SK-N-SH (cell line): ENCODE measurements around the gene CREBRF. TPM values are rescaled to one million over a fixed set of nuclear protein-coding genes. Genes with fewer than 3 reads are reported as not detected.

Experiments used
- CTCF ChIA-PET: fragments of 300-600, 350-600 bp; formaldehyde crosslinking; extraction: SDS; loops from one replicate; lab custom pipeline; 2021; lab: Yijun Ruan, JAX
- POLR2A ChIA-PET: fragments of 350-600 bp; sonication (Branson Sonifier 250); formaldehyde crosslinking; extraction: SDS; loops from one replicate; lab custom pipeline; 2020; ENCODE audit warnings: antibody characterized with exemption, inconsistent platforms; lab: Yijun Ruan, JAX
- DNase-seq: peaks from one replicate; pipeline ENCODE4 v3.0.0; 2012
- H2AFZ ChIP-seq: fragments of 200-600 bp; sonication (generic); 2 replicates; pipeline ENCODE4 v1.8.1; 2016; ENCODE audit warnings: antibody characterized with exemption, mild to moderate bottlenecking, low read depth
- H3F3A ChIP-seq: fragments of 200-600 bp; sonication (generic); replicated peaks from 2 replicates; pipeline ENCODE3; 2016; ENCODE audit warnings: antibody characterized with exemption, mild to moderate bottlenecking; ENCODE audit not compliant: insufficient read depth
- H3K27ac ChIP-seq, 2 experiments: fragments of 200-500 bp in 1 of 2; fragments of 200-600 bp in 1 of 2; sonication (Bioruptor generic) in 1 of 2; sonication (generic), shearing (Covaris generic) in 1 of 2; 2 replicates each; pipeline versions ENCODE4 v1.5.1 to v1.6.1; 2014 to 2016; ENCODE audit warnings: low read depth in 2 of 2, inconsistent platforms in 1 of 2, low read length in 1 of 2, mild to moderate bottlenecking in 1 of 2, mixed read lengths in 1 of 2
- H3K27me3 ChIP-seq: fragments of 200-600 bp; sonication (generic), shearing (Covaris generic); 2 replicates; pipeline ENCODE4 v1.6.1; 2016; ENCODE audit warnings: mixed run types; ENCODE audit not compliant: insufficient read depth
- H3K36me3 ChIP-seq, 2 experiments: fragments of 200-500 bp in 1 of 2; fragments of 200-600 bp in 1 of 2; sonication (Bioruptor generic) in 1 of 2; sonication (generic) in 1 of 2; replicated peaks in 1 of 2; 2 replicates each; pipeline versions ENCODE3 to v1.5.1; 2014 to 2016; ENCODE audit warnings: low read length in 1 of 2, mild to moderate bottlenecking in 1 of 2; ENCODE audit not compliant: insufficient read depth in 2 of 2, control insufficient read depth in 1 of 2
- H3K4me1 ChIP-seq, 2 experiments: fragments of 200-500 bp in 1 of 2; fragments of 200-600 bp in 1 of 2; sonication (Bioruptor generic) in 1 of 2; sonication (generic), shearing (Covaris generic) in 1 of 2; 2 replicates each; pipeline versions ENCODE4 v1.5.1 to v1.6.1; 2014 to 2016; ENCODE audit warnings: low read depth in 1 of 2, low read length in 1 of 2, mixed run types in 1 of 2; ENCODE audit not compliant: insufficient read depth in 2 of 2, control insufficient read depth in 1 of 2
- H3K4me2 ChIP-seq: fragments of 200-600 bp; sonication (generic), shearing (Covaris generic); 2 replicates; pipeline ENCODE4 v1.6.1; 2017; ENCODE audit warnings: mixed run types
- H3K4me3 ChIP-seq, 2 experiments: fragments of 200-500 bp in 1 of 2; fragments of 200-600 bp in 1 of 2; sonication (Bioruptor generic) in 1 of 2; sonication (generic), shearing (Covaris generic) in 1 of 2; 2 replicates each; pipeline versions ENCODE4 v1.5.1 to v1.8.1; 2014 to 2016; ENCODE audit warnings: low read depth in 2 of 2, inconsistent platforms in 1 of 2, low read length in 1 of 2, mild to moderate bottlenecking in 1 of 2, mixed read lengths in 1 of 2, moderate library complexity in 1 of 2
- H3K79me2 ChIP-seq: fragments of 200-600 bp; sonication (generic); 2 replicates; pipeline ENCODE4 v1.8.1; 2017; ENCODE audit warnings: mild to moderate bottlenecking; ENCODE audit not compliant: insufficient read depth
- H3K9ac ChIP-seq: fragments of 200-600 bp; sonication (generic); 2 replicates; pipeline ENCODE4 v1.6.1; 2017; ENCODE audit warnings: mixed run types
- H3K9me2 ChIP-seq: fragments of 200-600 bp; sonication (generic); 2 replicates; pipeline ENCODE4 v1.6.1; 2017; ENCODE audit warnings: mixed run types
- H3K9me3 ChIP-seq: fragments of 200-600 bp; sonication (generic); 2 replicates; pipeline ENCODE4 v1.6.1; 2017; ENCODE audit warnings: mixed run types, mild to moderate bottlenecking, moderate library complexity
- H4K20me1 ChIP-seq: fragments of 200-600 bp; sonication (generic); 2 replicates; pipeline ENCODE4 v1.6.1; 2017; ENCODE audit warnings: mild to moderate bottlenecking, mixed run types; ENCODE audit not compliant: insufficient read depth
- ELF1 ChIP-seq: IDR thresholded peaks from 2 replicates; pipeline ENCODE4 v1.4.0; 2012
- FOSL2 ChIP-seq: IDR thresholded peaks from 2 replicates; pipeline ENCODE4 v1.4.0; 2012; ENCODE audit warnings: low read depth, mild to moderate bottlenecking, moderate library complexity, borderline replicate concordance
- GABPA ChIP-seq: IDR thresholded peaks from 2 replicates; pipeline ENCODE4 v1.4.0; 2012; ENCODE audit warnings: low read depth, mild to moderate bottlenecking
- GATA2 ChIP-seq: sonication (generic); formaldehyde crosslinking; IDR thresholded peaks from 2 replicates; pipeline ENCODE4 v1.5.0; 2020; ENCODE audit warnings: mild to moderate bottlenecking, missing genetic modification reagents
- MEF2A ChIP-seq: IDR thresholded peaks from 2 replicates; pipeline ENCODE4 v1.4.0; 2012; ENCODE audit warnings: low read depth, borderline replicate concordance
- RAD21 ChIP-seq: IDR thresholded peaks from 2 replicates; pipeline ENCODE4 v1.6.1; 2012; ENCODE audit warnings: mild to moderate bottlenecking, low read length
- RCOR1 ChIP-seq: fragments of 150-350 bp; IDR thresholded peaks from 2 replicates; pipeline ENCODE4 v1.6.1; 2017; ENCODE audit warnings: antibody characterized with exemption, low read length
- REST ChIP-seq: IDR thresholded peaks from 2 replicates; pipeline ENCODE4 v1.6.1; 2012; ENCODE audit warnings: mild to moderate bottlenecking, low read depth, low read length, moderate library complexity
- RXRA ChIP-seq: IDR thresholded peaks from 2 replicates; pipeline ENCODE4 v1.4.0; 2012; ENCODE audit warnings: low read depth, mild to moderate bottlenecking, borderline replicate concordance
- WGBS: methylation state at CpG from one replicate; pipeline ENCODE4 v1.1.6; 2017; ENCODE audit warnings: low lambda C conversion rate; 5-methylcytosine and 5-hydroxymethylcytosine counted together
- polyA plus RNA-seq, 3 experiments: library from polyadenylated mRNA; depleted of rRNA; stranded (reverse); fragments of >200 nt; gene quantifications; 2 replicates each; pipeline ENCODE4 v1.2.3, GENCODE V29; 2012
- TF ChIP-seq, protein P1 (sequence below): IDR thresholded peaks from 2 replicates; pipeline ENCODE4; 2012
- TF ChIP-seq, protein P2 (sequence below): fragments of 150-350 bp; IDR thresholded peaks from 2 replicates; pipeline ENCODE4 v1.6.1; 2016; ENCODE audit warnings: mild to moderate bottlenecking, low read depth, low read length

Gene CREBRF
- polyA plus RNA-seq, 1 of the 3 experiments (the other 2 are of a cell fraction), result 2.4 TPM

DNA sequence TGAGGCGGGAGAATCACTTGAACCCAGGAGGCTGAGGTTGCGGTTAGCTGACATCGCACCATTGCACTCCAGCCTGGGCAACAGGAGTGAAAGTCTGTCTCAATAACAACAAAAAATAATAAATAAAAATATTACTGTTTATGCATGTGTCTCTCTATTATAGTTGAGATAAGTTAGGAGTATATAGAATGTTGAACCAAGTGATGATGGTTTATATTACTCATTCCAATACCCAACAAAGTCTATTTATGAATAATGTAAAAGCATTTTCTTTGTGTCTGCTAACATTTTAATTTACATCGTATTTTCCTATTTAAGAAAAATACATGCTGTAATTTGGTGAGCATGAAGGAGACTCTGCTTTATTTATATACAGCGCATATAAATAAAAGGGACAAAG is 35.8 kb downstream of the CREBRF start:
- CTCF ChIA-PET, result no interaction called here
- TF ChIP-seq MEF2A, result no peak
- no peak for TF ChIP-seq GABPA
- TF ChIP-seq REST, result no peak
- TF ChIP-seq, protein P1, sequence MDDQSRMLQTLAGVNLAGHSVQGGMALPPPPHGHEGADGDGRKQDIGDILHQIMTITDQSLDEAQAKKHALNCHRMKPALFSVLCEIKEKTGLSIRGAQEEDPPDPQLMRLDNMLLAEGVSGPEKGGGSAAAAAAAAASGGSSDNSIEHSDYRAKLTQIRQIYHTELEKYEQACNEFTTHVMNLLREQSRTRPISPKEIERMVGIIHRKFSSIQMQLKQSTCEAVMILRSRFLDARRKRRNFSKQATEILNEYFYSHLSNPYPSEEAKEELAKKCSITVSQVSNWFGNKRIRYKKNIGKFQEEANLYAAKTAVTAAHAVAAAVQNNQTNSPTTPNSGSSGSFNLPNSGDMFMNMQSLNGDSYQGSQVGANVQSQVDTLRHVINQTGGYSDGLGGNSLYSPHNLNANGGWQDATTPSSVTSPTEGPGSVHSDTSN, result no peak
- no peak for TF ChIP-seq RXRA
- TF ChIP-seq, all 33 proteins: peak for 0
- no peak overlapping the region for H2AFZ ChIP-seq
- H3K9me3 ChIP-seq, result no peaks in the 10 kb centered on the region
- no peak overlapping the region for H3K9ac ChIP-seq
- H3K4me3 ChIP-seq, result no peak overlapping the region
- no peak overlapping the region for H3K27ac ChIP-seq
- no peaks in the 10 kb centered on the region for H3K9me2 ChIP-seq
- H3K27me3 ChIP-seq, result no peaks in the 10 kb centered on the region
- WGBS, result 99% methylated on average over 5 of the region's 5 CpGs
- H4K20me1 ChIP-seq, result no peaks in the 10 kb centered on the region; the same call in 1 of the 2 replicates
- H3F3A ChIP-seq, result peaks cover 23% of the 10 kb centered on the region
- peaks cover 8 to 17% of the 10 kb centered on the region in 2 experiments for H3K36me3 ChIP-seq
- POLR2A ChIA-PET, result no interaction called here
- no peak overlapping the region for H3K4me2 ChIP-seq
- no peaks in the 10 kb centered on the region; the same call in 1 of the 2 replicates for H3K79me2 ChIP-seq
- no peak for DNase-seq
- H3K4me1 ChIP-seq, result peaks cover 0 to 9% of the 10 kb centered on the region in 2 experiments; a peak in 1 of 4 replicates

GRCh38 chr5:173093606-173094005 is 37.5 kb downstream of the CREBRF start:
- Histone ChIP-seq H3K27me3 (no peaks in the 10 kb centered on the region), H3K36me3 (peaks cover 7 to 17% of the 10 kb centered on the region in 2 experiments), H3K27ac (peak overlapping the region in 1 of 2 experiments; percentile 79; a peak in 3 of 4 replicates), H4K20me1 (no peaks in the 10 kb centered on the region; the same call in 1 of the 2 replicates), H3F3A (peaks cover 23% of the 10 kb centered on the region), H3K4me3 (no peak overlapping the region), H2AFZ (no peak overlapping the region), H3K9me2 (no peaks in the 10 kb centered on the region), H3K79me2 (no peaks in the 10 kb centered on the region; the same call in 1 of the 2 replicates), H3K9ac (no peak overlapping the region), H3K9me3 (no peaks in the 10 kb centered on the region), H3K4me1 (peaks cover 0 to 9% of the 10 kb centered on the region in 2 experiments; a peak in 1 of 4 replicates), H3K4me2 (no peak overlapping the region)
- no peak for DNase-seq
- WGBS, result 90% methylated on average over 4 of the region's 4 CpGs
- POLR2A ChIA-PET, result no interaction called here
- TF ChIP-seq FOSL2 (no peak), GATA2 (no peak), RAD21 (no peak), RCOR1 (no peak), ELF1 (no peak)
- TF ChIP-seq, protein P2, sequence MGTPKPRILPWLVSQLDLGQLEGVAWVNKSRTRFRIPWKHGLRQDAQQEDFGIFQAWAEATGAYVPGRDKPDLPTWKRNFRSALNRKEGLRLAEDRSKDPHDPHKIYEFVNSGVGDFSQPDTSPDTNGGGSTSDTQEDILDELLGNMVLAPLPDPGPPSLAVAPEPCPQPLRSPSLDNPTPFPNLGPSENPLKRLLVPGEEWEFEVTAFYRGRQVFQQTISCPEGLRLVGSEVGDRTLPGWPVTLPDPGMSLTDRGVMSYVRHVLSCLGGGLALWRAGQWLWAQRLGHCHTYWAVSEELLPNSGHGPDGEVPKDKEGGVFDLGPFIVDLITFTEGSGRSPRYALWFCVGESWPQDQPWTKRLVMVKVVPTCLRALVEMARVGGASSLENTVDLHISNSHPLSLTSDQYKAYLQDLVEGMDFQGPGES, result no peak
- CTCF ChIA-PET, result no interaction called here
